CD4-positive, CD25-positive, alpha-beta regulatory T cell (primary cell): ENCODE results near the gene SYT9. TPM values are rescaled to one million over a fixed set of nuclear protein-coding genes. Genes with fewer than 3 reads are reported as not detected.

ENCODE experiments used
- ATAC-seq, 2 donors: fragments of 150-1000 bp; cut with Tn5 transposase; one replicate each; pipeline ENCODE4 v1.10.0; 2021; ENCODE audit warnings: low read depth in 2 of 2, moderate number of reproducible peaks in 2 of 2, moderate library complexity in 1 of 2
- DNase-seq, 3 donors: peaks; one replicate each; pipeline versions ENCODE4 v3.0.0 to v3.0.0-alpha.2; 2012 to 2022; ENCODE audit warnings: mixed read lengths in 1 of 3
- H3K27ac ChIP-seq: one replicate; pipeline ENCODE4 v1.7.0; 2013; ENCODE audit warnings: mild to moderate bottlenecking, low read length; ENCODE audit not compliant: insufficient read depth, poor library complexity, severe bottlenecking
- H3K27me3 ChIP-seq: one replicate; pipeline ENCODE4 v1.7.0; 2013; ENCODE audit warnings: low read length; ENCODE audit not compliant: control insufficient read depth, insufficient read depth
- H3K36me3 ChIP-seq: one replicate; pipeline ENCODE4 v1.7.0; 2013; ENCODE audit warnings: mild to moderate bottlenecking, low read length, moderate library complexity; ENCODE audit not compliant: control insufficient read depth, insufficient read depth
- H3K4me1 ChIP-seq: 2 replicates; pipeline ENCODE4 v1.7.0; 2013; ENCODE audit warnings: mild to moderate bottlenecking, low read length; ENCODE audit not compliant: insufficient read depth, control insufficient read depth, poor library complexity, severe bottlenecking
- H3K4me3 ChIP-seq: one replicate; pipeline ENCODE4 v1.7.0; 2013; ENCODE audit warnings: low read depth, mild to moderate bottlenecking, low read length, moderate library complexity
- H3K9me3 ChIP-seq, 2 experiments: 1 replicate in 1 of 2; 2 replicates in 1 of 2; pipeline ENCODE4 v1.7.0; 2013; ENCODE audit warnings: low read length in 2 of 2, mild to moderate bottlenecking in 1 of 2, moderate library complexity in 1 of 2; ENCODE audit not compliant: control insufficient read depth in 2 of 2
- H3K27ac Mint-ChIP-seq, 3 donors: one replicate each; pipeline ENCODE4 v1.8.0; 2020 to 2022; ENCODE audit warnings: mild to moderate bottlenecking in 3 of 3, mixed read lengths in 3 of 3, moderate library complexity in 2 of 3
- H3K27me3 Mint-ChIP-seq: one replicate; pipeline ENCODE4 v1.8.0; 2022; ENCODE audit warnings: mild to moderate bottlenecking, mixed read lengths
- H3K36me3 Mint-ChIP-seq: one replicate; pipeline ENCODE4 v1.8.0; 2020; ENCODE audit warnings: mixed read lengths
- H3K4me1 Mint-ChIP-seq, 4 donors: one replicate each; pipeline ENCODE4 v1.8.0; 2020 to 2022; ENCODE audit warnings: mixed read lengths in 4 of 4, mild to moderate bottlenecking in 1 of 4
- H3K4me3 Mint-ChIP-seq, 4 donors: one replicate each; pipeline ENCODE4 v1.8.0; 2020 to 2022; ENCODE audit warnings: mild to moderate bottlenecking in 4 of 4, mixed read lengths in 4 of 4, moderate library complexity in 3 of 4
- H3K9me3 Mint-ChIP-seq, 7 donors: one replicate each; pipeline ENCODE4 v1.8.0; 2020 to 2022; ENCODE audit warnings: mixed read lengths in 7 of 7, mild to moderate bottlenecking in 3 of 7, moderate library complexity in 2 of 7
- polyA plus RNA-seq, 4 donors: library from polyadenylated mRNA; unstranded; fragments of 300-500 nt; fragmentation: Illumina TruSeq; gene quantifications; one replicate each; pipeline ENCODE4 v1.2.3, GENCODE V29; 2021
- total RNA-seq: library from RNA; stranded (reverse); gene quantifications from one replicate; pipeline ENCODE4 v1.2.3, GENCODE V29; 2022

SYT9 gene
- total and polyA plus RNA-seq, 5 donors from 2014 or later, result 0.10 TPM; not detected in 4

DNA sequence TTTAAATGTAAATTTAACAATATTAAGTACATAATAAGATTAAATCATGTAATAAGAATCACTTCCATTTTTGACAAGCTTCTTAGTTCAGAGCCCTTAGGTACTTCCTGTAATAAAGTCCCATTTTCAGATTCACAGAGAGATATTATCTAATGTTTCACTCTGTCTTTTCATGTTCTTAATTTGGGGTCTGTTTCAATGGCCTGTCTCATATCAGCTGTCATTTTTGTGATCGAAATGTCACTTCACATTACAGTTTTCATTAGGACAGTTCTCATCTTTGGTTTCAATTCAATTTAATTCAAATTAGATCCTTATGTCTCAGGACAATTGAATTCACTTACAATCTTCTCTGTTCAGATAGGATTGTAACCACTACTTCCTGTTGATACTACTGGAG, 211.0 kb downstream of the SYT9 start:
- ATAC-seq, result no peak
- Histone ChIP-seq H3K27ac (no peak overlapping the region), H3K27me3 (peaks cover 5% of the 10 kb centered on the region), H3K4me1 (no peaks in the 10 kb centered on the region), H3K9me3 (no peaks in the 10 kb centered on the region), H3K36me3 (no peaks in the 10 kb centered on the region), H3K4me3 (no peak overlapping the region)
- Mint-ChIP-seq H3K27ac (no peak overlapping the region), H3K9me3 (no peaks in the 10 kb centered on the region), H3K36me3 (no peaks in the 10 kb centered on the region), H3K4me3 (no peak overlapping the region), H3K4me1 (peaks cover 0 to 11% (median 2%) of the 10 kb centered on the region in 4 donors), H3K27me3 (no peaks in the 10 kb centered on the region)
- no peak for DNase-seq

DNA sequence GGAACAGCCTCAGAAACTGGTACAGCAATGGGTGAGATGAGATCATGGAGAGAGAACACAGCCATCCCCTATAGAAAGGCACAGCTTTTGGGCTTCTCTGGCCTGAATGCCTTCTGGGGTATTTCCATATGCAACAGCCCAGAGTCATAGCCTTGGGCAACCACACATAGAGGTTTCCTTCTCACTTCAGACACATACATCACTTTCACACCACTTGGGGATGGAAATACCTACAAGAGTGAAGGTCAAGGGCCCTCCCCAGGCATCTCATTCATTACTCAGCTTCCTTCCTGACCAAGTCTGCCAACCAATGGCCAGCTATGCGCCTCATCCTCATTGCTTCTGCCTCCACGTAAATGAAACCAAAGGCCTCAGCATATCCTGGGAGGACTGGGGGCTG, 215.9 kb downstream of the SYT9 start:
- H3K4me1 Mint-ChIP-seq, result peaks cover 0 to 6% (median 2%) of the 10 kb centered on the region in 4 donors
- no peak overlapping the region for H3K4me3 ChIP-seq
- ATAC-seq (no peak), DNase-seq (no peak)
- H3K9me3 Mint-ChIP-seq, result no peaks in the 10 kb centered on the region
- no peaks in the 10 kb centered on the region for H3K9me3 ChIP-seq
- no peaks in the 10 kb centered on the region for H3K27me3 Mint-ChIP-seq
- H3K36me3 ChIP-seq, result no peaks in the 10 kb centered on the region
- H3K27ac ChIP-seq, result no peak overlapping the region
- H3K4me3 Mint-ChIP-seq, result no peak overlapping the region
- no peaks in the 10 kb centered on the region for H3K27me3 ChIP-seq
- H3K36me3 Mint-ChIP-seq, result no peaks in the 10 kb centered on the region
- H3K27ac Mint-ChIP-seq, result no peak overlapping the region
- H3K4me1 ChIP-seq, result no peaks in the 10 kb centered on the region

DNA sequence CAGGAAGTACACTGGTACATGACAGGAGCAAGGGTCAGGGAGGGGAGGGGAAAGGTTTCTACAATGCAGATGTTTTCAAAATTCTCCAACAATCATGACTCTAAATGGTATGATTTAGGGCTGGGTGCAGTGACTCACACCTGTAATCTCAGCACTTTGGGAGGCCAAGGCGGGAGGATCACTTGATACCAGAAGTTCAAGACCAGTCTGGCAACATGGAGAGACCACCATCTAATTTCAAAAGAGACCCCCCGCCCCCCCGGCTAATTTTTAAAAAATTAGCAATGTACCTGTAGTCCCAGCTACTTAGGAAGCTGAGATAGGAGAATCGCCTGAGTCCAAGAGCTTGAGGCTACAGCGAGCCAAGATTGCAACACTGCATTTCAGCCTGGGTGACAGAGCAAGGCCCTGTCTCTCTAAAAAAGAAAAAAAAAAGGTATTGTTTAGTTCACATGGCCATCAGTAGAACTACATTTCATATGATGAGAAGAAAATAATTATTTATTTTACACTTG, 217.7 kb downstream of the SYT9 start:
- Histone ChIP-seq H3K4me3 (no peak overlapping the region), H3K27me3 (no peaks in the 10 kb centered on the region), H3K36me3 (no peaks in the 10 kb centered on the region), H3K4me1 (no peaks in the 10 kb centered on the region), H3K27ac (no peak overlapping the region), H3K9me3 (no peaks in the 10 kb centered on the region)
- Mint-ChIP-seq H3K36me3 (no peaks in the 10 kb centered on the region), H3K27ac (no peak overlapping the region), H3K4me1 (no peaks in the 10 kb centered on the region), H3K9me3 (no peaks in the 10 kb centered on the region), H3K4me3 (no peak overlapping the region), H3K27me3 (no peaks in the 10 kb centered on the region)
- DNase-seq (no peak), ATAC-seq (no peak)

DNA sequence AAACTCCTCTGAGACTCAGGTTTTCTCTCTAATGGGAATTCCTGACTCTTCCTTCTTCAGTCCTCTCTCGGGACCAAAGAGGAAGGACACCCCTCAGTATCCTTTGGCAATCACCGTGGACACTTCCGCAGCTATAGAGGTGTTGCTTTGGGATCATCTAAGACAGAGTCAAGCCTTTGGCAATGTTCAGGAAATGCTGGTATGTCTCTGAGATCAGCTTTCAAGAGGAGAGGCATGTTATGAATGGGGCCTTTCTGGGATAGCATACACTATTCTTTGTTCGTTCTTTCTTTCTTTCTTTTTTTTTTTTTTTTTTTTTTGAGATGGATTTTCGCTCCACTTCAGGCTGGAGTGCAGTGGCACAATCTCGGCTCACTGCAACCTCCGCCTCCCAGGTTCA, 219.4 kb downstream of the SYT9 start:
- Histone ChIP-seq H3K27me3 (no peaks in the 10 kb centered on the region), H3K4me1 (no peaks in the 10 kb centered on the region), H3K27ac (no peak overlapping the region), H3K9me3 (no peaks in the 10 kb centered on the region), H3K4me3 (no peak overlapping the region), H3K36me3 (no peaks in the 10 kb centered on the region)
- Mint-ChIP-seq H3K9me3 (no peaks in the 10 kb centered on the region), H3K36me3 (no peaks in the 10 kb centered on the region), H3K4me3 (no peak overlapping the region), H3K27me3 (no peaks in the 10 kb centered on the region), H3K27ac (no peak overlapping the region), H3K4me1 (no peaks in the 10 kb centered on the region)
- ATAC-seq, result no peak
- no peak for DNase-seq

DNA sequence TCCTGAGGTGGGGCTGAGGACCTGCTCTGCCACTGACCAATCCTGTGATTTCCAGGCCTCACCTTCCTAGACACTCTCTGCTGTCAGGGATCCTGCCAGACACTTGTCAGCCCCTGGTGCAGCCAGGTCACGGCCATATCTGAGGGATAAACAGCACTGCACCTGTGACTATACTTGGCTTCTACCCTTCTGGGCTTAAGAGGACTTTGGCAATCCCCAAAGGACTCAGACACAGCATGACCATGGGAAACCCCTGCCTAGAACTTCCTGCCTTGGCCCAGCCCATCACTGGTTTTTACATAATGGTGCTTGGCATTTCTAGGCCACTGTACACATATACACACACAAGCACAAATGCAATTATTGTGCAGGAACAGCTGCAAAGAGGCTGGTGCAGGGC, 222.0 kb downstream of the SYT9 start:
- peaks cover 5% of the 10 kb centered on the region for H3K27me3 Mint-ChIP-seq
- no peaks in the 10 kb centered on the region for H3K36me3 Mint-ChIP-seq
- H3K27ac ChIP-seq, result no peak overlapping the region
- H3K4me1 ChIP-seq, result no peaks in the 10 kb centered on the region
- H3K36me3 ChIP-seq, result no peaks in the 10 kb centered on the region
- no peaks in the 10 kb centered on the region for H3K4me1 Mint-ChIP-seq
- H3K27ac Mint-ChIP-seq, result no peak overlapping the region
- H3K4me3 Mint-ChIP-seq, result no peak overlapping the region
- no peaks in the 10 kb centered on the region for H3K9me3 ChIP-seq
- no peaks in the 10 kb centered on the region for H3K27me3 ChIP-seq
- ATAC-seq (no peak), DNase-seq (no peak)
- H3K4me3 ChIP-seq, result no peak overlapping the region
- no peaks in the 10 kb centered on the region for H3K9me3 Mint-ChIP-seq

DNA sequence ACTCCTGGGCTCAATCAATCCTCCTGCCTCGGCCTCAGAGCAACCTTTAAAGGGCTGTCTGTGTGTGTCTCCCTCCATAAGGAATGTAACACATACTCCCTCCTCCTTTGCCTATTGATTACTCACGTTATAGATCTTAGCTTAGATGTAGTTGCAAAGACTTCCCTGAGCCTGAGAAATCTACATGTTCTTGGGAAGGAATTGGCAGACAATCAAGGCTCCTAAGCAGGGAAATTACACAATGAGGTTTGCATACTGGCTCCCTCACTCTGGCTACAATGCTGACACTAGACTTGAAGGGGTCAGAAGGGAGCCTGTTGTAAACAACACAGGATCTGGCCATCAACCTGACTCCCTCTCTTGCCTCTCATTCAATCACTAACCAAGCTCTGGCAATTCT, 228.4 kb downstream of the SYT9 start:
- ATAC-seq (no peak), DNase-seq (no peak)
- no peak overlapping the region for H3K27ac ChIP-seq
- Mint-ChIP-seq H3K27ac (no peak overlapping the region), H3K36me3 (no peaks in the 10 kb centered on the region), H3K27me3 (peaks cover 9% of the 10 kb centered on the region), H3K9me3 (no peaks in the 10 kb centered on the region), H3K4me3 (no peak overlapping the region), H3K4me1 (no peaks in the 10 kb centered on the region)
- H3K9me3 ChIP-seq, result no peaks in the 10 kb centered on the region
- peaks cover 4% of the 10 kb centered on the region for H3K27me3 ChIP-seq
- H3K4me1 ChIP-seq, result no peaks in the 10 kb centered on the region
- no peak overlapping the region for H3K4me3 ChIP-seq
- no peaks in the 10 kb centered on the region for H3K36me3 ChIP-seq

DNA sequence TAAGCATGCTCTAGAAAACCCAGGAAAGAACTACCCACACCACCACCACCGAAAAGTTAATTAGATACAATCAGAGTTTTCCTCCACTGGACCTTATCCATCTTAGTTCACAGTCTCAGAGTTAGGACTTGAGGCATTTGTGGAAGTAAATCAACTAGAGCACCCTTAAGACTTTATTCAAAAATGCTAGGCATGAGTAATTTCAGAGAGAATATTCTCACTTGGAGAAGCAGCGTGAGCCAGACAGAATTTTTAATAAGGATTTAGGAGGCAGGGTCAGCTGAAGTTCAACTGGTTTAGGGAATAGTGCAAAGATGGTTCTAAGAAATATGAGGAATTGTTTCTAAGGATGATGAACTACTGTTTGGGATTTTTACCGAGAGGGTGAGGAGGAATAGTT, 232.4 kb downstream of the SYT9 start:
- ATAC-seq, result no peak
- H3K27me3 Mint-ChIP-seq, result peaks cover 5% of the 10 kb centered on the region

DNA sequence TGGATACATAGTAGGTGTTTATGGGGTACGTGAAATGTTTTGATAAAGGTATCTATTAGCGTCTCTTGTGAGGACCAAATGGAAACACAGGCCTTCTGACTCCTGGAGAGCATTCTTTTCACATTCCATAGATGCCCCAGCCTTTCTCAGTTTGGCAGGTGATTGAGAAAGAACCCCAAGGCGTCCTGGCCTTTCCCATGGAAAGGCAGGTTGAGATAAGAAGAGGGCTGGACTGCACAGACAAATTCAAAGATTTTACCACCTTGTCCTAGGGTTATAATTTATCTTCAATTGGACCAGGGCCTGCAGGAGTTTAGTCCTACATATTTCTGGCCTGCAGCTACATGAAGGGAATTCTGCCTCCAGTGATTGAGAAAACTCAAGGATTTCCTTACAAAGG, 232.9 kb downstream of the SYT9 start:
- Mint-ChIP-seq H3K9me3 (no peaks in the 10 kb centered on the region), H3K4me3 (no peak overlapping the region), H3K27me3 (peaks cover 5% of the 10 kb centered on the region), H3K4me1 (no peaks in the 10 kb centered on the region), H3K36me3 (no peaks in the 10 kb centered on the region), H3K27ac (no peak overlapping the region)
- Histone ChIP-seq H3K4me3 (no peak overlapping the region), H3K27me3 (peaks cover 6% of the 10 kb centered on the region), H3K36me3 (no peaks in the 10 kb centered on the region), H3K27ac (no peak overlapping the region), H3K4me1 (no peaks in the 10 kb centered on the region), H3K9me3 (no peaks in the 10 kb centered on the region)
- no peak for ATAC-seq
- no peak for DNase-seq

More for the DNA sequence above, 232.4 kb downstream of the SYT9 start:
- no peaks in the 10 kb centered on the region for H3K4me1 Mint-ChIP-seq
- no peak overlapping the region for H3K27ac Mint-ChIP-seq
- DNase-seq, result no peak
- no peaks in the 10 kb centered on the region for H3K9me3 Mint-ChIP-seq
- Histone ChIP-seq H3K4me3 (no peak overlapping the region), H3K4me1 (no peaks in the 10 kb centered on the region), H3K27me3 (peaks cover 6% of the 10 kb centered on the region), H3K36me3 (no peaks in the 10 kb centered on the region), H3K27ac (no peak overlapping the region), H3K9me3 (no peaks in the 10 kb centered on the region)
- no peaks in the 10 kb centered on the region for H3K36me3 Mint-ChIP-seq
- H3K4me3 Mint-ChIP-seq, result no peak overlapping the region
